Astrocyte of the spinal cord (primary cell): ENCODE data around the gene RAG2.
A peak's percentile ranks its signal among the peaks of the same experiment; 100 is the strongest.
"Not testable (repeated sequence)": the region's sequence is repeated elsewhere in the genome, so short reads cannot be mapped to it uniquely, and the experiment has no call there.

Experiments
- DNase-seq: peaks from one replicate; pipeline ENCODE4 v3.0.0; 2011; ENCODE audit warnings: low read depth, low spot score
- H3K4me3 ChIP-seq: 2 replicates; pipeline ENCODE4 v1.5.1; 2011; ENCODE audit warnings: low read depth, mild to moderate bottlenecking, low read length, moderate library complexity
- CTCF ChIP-seq: IDR thresholded peaks from 2 replicates; pipeline ENCODE4 v1.5.1; 2012; ENCODE audit warnings: low read depth, mild to moderate bottlenecking, low read length, inconsistent platforms
- in situ Hi-C: cut with HindIII; loops from 2 replicates; pipeline ENCODE4 v1.10.0; 2017; ENCODE audit warnings: low sequenced_read_pairs

The RAG2 gene

GRCh38 chr11:36565031-36565610 is 32.9 kb downstream of the RAG2 start:
- TF ChIP-seq CTCF: no peak
- H3K4me3 ChIP-seq: no peak overlapping the region
- in situ Hi-C loops: no loop called here
- DNase-seq: no peak

- peak overlapping the region; percentile 2 for H3K4me3 ChIP-seq
- TF ChIP-seq CTCF: peak; percentile 66
- DNase-seq: peak; percentile 67
These were observed 33.5 kb downstream of the RAG2 start for GRCh38 chr11:36564376-36565030.

GRCh38 chr11:36558571-36559413 is 39.2 kb downstream of the RAG2 start:
- in situ Hi-C loops: no loop called here
- no peak for TF ChIP-seq CTCF
- DNase-seq: no peak
- no peak overlapping the region for H3K4me3 ChIP-seq

More at GRCh38 chr11:36564376-36565030, 33.5 kb downstream of the RAG2 start:
- in situ Hi-C loops: no loop called here

GRCh38 chr11:36557991-36558390 is 40.0 kb downstream of the RAG2 start:
- in situ Hi-C loops: no loop called here
- no peak overlapping the region for H3K4me3 ChIP-seq
- no peak for DNase-seq
- TF ChIP-seq CTCF: no peak

GRCh38 chr11:36557390-36557789 is 40.6 kb downstream of the RAG2 start:
- H3K4me3 ChIP-seq, DNase-seq, in situ Hi-C loops: not testable (repeated sequence)

GRCh38 chr11:36550385-36551115 is 47.5 kb downstream of the RAG2 start:
- no peak overlapping the region for H3K4me3 ChIP-seq
- in situ Hi-C loops: no loop called here
- no peak for DNase-seq
- no peak for TF ChIP-seq CTCF
